ENCODE data around the gene PRKCQ. TPM values are rescaled to one million over a fixed set of nuclear protein-coding genes. Genes with fewer than 3 reads are reported as not detected.

Gene PRKCQ
- total RNA-seq, 2 donors from 2014 or later, result 55.3 to 79.0 TPM

DNA sequence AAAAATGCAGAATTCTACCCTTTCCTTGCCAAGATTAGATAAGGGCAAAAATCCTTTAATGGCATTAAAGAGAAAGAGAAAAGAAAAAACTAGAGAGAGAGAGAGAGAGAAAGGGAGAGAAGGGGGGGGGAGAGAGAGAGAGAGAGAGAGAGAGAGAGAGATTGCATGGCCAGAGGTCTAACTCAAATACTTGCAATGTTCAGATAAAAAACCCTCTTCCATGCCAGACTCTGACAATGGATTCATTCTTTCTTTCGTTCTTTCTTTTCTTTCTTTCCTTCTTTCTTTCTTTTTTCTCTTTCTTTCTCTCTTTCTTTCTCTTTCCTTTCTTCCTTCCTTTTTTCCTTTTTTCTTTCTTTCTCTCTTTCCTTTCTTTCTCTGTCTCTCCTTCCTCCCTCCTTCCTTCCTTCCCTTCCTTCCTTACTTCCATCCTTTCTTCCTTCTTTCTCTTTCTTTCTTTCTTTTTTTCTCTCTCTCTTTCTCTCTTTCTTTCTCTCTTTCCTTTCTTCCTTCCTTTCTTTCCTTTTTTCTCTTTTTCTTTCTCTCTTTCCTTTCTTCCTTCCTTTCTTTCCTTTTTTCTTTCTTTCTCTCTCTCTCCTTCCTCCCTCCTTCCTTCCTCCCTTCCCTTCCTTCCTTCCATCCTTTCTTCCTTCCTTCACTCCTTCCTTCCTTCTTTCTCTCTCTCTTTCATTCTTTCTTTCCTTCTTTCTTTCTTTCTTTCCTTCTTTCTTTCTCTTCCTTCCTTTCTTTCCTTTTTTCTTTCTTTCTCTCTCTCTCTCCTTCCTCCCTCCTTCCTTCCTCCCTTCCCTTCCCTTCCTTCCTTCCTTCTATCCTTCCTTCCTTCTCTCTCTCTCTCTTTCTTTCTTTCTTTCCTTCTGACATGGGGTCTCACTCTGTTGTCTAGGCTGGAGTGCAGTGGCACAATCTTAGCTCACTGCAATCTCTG lies 175.7 kb downstream of the PRKCQ start:
- no peaks in the 10 kb centered on the region for H3K9me3 Mint-ChIP-seq
- peaks cover 0 to 7% of the 10 kb centered on the region in 2 donors for H3K27me3 Mint-ChIP-seq
- H3K36me3 Mint-ChIP-seq, result no peaks in the 10 kb centered on the region
- no peak overlapping the region for H3K4me3 Mint-ChIP-seq
- ATAC-seq (no peak), DNase-seq (ENCODE audit: low spot score) (no peak)
- H3K4me1 Mint-ChIP-seq (ENCODE audit: low read depth in 2 of 2), result peaks cover 27 to 45% of the 10 kb centered on the region in 2 donors
- peak overlapping the region in 1 of 2 donors; percentile 20 for H3K27ac Mint-ChIP-seq

DNA sequence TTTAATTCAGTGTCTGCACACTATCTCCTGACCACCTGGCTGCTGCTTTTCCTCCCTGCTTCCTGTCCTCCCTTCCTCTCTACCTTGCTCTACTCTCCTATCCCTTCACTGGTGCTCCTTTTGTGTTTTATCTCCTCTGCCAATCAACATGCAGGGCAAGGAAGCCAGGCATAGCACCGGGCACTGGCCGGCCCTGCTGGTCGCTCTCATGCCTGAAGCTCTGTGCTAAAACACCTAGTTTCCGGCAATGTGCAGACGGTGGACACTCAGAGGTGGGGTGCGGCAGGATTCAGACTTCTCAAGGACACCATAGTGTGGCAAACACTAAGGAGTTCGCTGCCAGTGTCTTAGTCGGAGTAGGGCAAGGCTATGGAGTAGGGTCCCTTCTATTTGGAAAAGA lies 177.1 kb downstream of the PRKCQ start:
- peaks cover 25 to 43% of the 10 kb centered on the region in 2 donors for H3K4me1 Mint-ChIP-seq (ENCODE audit: low read depth in 2 of 2)
- no peak overlapping the region for H3K4me3 Mint-ChIP-seq
- DNase-seq (ENCODE audit: low spot score) (no peak), ATAC-seq (no peak)
- H3K36me3 Mint-ChIP-seq, result no peaks in the 10 kb centered on the region
- H3K27me3 Mint-ChIP-seq, result peaks cover 0 to 7% of the 10 kb centered on the region in 2 donors
- H3K27ac Mint-ChIP-seq, result peak overlapping the region in 1 of 2 donors; percentile 24
- H3K9me3 Mint-ChIP-seq, result no peaks in the 10 kb centered on the region

DNA sequence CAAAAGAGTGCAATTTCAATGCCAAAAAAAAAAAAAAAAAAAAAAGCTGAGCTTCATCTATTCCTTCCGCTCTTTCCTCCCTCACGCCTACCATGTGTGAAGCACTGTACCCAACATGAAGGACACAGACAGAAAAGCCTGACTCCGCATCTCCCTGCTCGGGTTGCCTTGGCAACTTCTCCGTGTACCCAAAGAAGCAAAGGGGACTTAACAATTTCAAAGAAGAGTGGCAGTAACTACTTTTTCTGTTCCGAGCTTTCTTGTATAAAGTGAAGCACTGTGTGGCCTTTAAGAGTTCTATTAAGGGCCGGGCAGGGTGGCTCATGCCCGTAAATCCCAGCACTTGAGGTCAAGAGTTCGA lies 177.7 kb downstream of the PRKCQ start:
- Mint-ChIP-seq H3K36me3 (no peaks in the 10 kb centered on the region), H3K4me1 (ENCODE audit: low read depth in 2 of 2) (peaks cover 25 to 40% of the 10 kb centered on the region in 2 donors), H3K9me3 (no peaks in the 10 kb centered on the region), H3K27ac (peak overlapping the region in 1 of 2 donors; percentile 80), H3K4me3 (no peak overlapping the region), H3K27me3 (peaks cover 0 to 7% of the 10 kb centered on the region in 2 donors)
- ATAC-seq (no peak), DNase-seq (ENCODE audit: low spot score) (no peak)

DNA sequence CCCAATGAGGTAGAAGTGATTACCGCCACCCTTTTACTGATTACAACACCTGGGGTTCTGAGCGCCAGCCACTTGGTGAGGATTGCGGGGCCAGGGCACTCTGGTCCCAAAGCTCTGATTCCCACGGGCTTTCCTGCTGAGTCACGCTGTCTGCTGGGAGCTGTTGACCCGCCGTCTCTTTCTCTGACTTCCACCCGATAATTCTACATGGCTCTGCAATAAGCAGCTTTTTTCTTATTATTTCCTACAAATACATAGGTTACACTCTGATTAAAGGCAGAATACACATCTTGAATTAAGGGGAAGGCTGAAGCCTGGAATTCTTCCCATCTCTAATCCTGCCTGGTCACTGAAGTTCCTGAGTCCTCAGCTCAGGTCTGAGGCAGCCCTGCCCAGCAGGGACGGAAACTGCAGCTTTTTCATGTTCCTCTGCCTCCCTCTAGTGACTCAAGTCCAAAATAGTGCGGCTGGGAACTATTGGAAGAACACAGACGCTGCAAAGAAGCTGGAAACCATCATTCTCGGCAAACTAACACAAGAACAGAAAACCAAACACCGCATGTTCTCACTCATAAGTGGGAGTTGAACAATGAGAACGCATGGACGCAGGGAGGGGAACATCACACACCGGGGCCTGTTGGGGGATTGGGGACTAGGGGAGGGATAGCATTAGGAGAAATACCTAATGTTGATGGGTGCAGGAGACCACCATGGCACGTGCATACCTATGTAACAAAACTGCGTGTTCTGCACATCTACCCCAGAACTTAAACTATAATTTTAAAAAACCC lies 178.3 kb downstream of the PRKCQ start:
- peak overlapping the region; percentile 40 for H3K4me3 Mint-ChIP-seq
- DNase-seq (ENCODE audit: low spot score), result peak; percentile 71
- H3K36me3 Mint-ChIP-seq, result no peaks in the 10 kb centered on the region
- peak; percentile 87 to 93 for ATAC-seq
- peaks cover 0 to 7% of the 10 kb centered on the region in 2 donors for H3K27me3 Mint-ChIP-seq
- H3K9me3 Mint-ChIP-seq, result no peaks in the 10 kb centered on the region
- peak overlapping the region; percentile 6 to 80 for H3K27ac Mint-ChIP-seq
- peaks cover 31 to 39% of the 10 kb centered on the region in 2 donors for H3K4me1 Mint-ChIP-seq (ENCODE audit: low read depth in 2 of 2)

DNA sequence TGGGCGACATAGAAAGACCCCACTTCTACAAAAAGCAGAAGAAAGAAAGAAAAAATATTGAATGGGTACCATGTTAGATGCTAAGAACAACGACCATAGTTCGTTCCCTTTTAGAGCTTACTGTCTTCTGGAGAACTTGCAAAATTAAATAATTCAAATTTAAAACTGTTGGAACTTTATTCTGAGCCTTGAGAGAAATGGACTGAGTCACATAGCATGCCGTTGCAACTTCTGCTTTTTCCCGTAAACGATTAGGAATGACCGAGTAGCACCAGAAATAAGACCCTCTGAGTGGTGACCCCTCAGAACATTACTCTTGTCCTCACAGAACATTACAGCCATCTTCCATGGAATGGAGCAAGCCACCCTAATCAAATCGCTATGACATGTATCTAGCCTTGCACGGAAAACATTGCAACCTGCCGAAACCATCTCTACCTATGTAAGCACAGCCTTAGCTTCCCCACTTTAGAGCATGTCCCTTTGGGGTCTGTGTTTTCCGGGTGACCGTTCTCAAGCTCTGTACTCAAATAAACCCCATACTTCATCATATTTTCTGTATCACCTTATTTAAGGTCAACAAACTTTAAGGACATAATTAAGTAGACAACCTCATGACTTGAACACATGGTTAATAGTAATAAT lies 179.1 kb downstream of the PRKCQ start:
- DNase-seq (ENCODE audit: low spot score) (no peak), ATAC-seq (no peak)
- no peak overlapping the region for H3K4me3 Mint-ChIP-seq
- H3K9me3 Mint-ChIP-seq, result no peaks in the 10 kb centered on the region
- H3K27ac Mint-ChIP-seq, result peak overlapping the region in 1 of 2 donors; percentile 80
- peaks cover 0 to 7% of the 10 kb centered on the region in 2 donors for H3K27me3 Mint-ChIP-seq
- H3K36me3 Mint-ChIP-seq, result peaks cover 5% of the 10 kb centered on the region
- H3K4me1 Mint-ChIP-seq (ENCODE audit: low read depth in 2 of 2), result peaks cover 37 to 42% of the 10 kb centered on the region in 2 donors

DNA sequence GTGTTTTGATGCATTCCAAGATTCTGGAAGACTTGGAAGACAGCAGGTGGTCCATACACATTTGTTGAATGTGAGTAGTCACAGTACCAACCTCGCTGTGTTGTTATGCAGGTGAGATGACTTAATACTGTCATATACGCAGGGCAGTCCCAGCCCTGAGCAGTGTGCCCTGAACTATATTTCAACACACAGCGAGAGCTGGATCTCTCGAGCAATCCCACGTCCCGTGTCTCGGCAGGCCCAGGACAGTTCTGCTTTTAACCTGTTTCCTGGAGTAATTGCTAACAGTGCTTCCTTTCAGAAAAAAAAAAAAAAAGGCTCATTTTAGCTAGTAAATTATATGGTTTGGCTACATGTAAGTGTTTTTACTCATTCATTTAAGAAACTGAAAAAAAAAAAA lies 179.7 kb downstream of the PRKCQ start:
- Mint-ChIP-seq H3K4me1 (ENCODE audit: low read depth in 2 of 2) (peaks cover 37 to 42% of the 10 kb centered on the region in 2 donors), H3K27me3 (peaks cover 0 to 7% of the 10 kb centered on the region in 2 donors), H3K4me3 (no peak overlapping the region), H3K36me3 (peaks cover 5% of the 10 kb centered on the region), H3K27ac (peak overlapping the region in 1 of 2 donors; percentile 80), H3K9me3 (no peaks in the 10 kb centered on the region)
- ATAC-seq (no peak), DNase-seq (ENCODE audit: low spot score) (no peak)

DNA sequence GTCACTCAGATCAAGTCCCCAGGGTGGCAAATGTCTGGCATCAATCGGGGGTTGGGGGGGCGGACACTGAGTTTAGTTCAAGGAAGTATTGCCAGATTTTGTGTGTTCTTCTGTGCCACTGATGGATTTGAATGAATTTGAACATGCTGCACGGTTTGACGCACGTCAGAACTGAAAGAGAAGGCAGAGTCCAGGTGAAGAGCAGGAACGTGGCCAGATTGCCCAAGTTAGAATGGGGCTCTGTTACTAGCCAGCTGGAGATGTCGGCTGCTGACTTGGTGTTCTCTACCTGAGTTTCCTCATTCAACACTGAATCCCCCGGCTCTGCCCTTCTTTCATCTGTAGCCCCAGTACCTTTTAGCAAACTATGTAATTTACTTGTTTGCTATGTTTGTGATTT lies 180.2 kb downstream of the PRKCQ start:
- Mint-ChIP-seq H3K4me3 (no peak overlapping the region), H3K4me1 (ENCODE audit: low read depth in 2 of 2) (peaks cover 37 to 39% of the 10 kb centered on the region in 2 donors), H3K36me3 (peaks cover 5% of the 10 kb centered on the region), H3K27me3 (peaks cover 0 to 7% of the 10 kb centered on the region in 2 donors), H3K9me3 (no peaks in the 10 kb centered on the region), H3K27ac (peak overlapping the region; percentile 59 to 80)
- ATAC-seq (no peak), DNase-seq (ENCODE audit: low spot score) (no peak)

DNA sequence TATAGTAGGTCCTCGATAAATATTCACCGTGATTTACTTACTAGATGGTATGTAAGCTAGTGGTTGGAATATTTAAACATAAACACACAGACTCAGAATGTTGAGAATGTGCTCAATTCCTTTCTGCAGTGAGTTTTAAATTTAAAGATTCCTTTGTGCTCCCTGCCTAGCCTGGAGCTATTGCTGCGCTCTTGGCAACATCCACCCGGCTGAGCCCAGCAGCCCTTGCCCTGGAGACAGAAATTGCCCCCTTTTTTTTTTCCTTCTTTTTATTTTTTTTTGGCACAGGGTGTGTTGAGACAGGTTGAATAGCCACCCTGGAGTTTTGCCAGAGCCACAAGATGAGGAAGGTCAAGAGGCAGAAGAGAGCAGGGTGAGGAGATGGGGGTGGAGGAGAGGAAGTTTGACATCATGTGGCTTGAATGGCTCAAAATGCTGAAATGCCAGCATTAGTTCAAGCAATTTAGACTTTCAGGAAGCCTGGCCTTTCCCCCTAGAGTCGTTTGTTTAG lies 180.8 kb downstream of the PRKCQ start:
- no peak for ATAC-seq
- Mint-ChIP-seq H3K9me3 (no peaks in the 10 kb centered on the region), H3K36me3 (peaks cover 5% of the 10 kb centered on the region), H3K4me3 (peak overlapping the region; percentile 34), H3K4me1 (ENCODE audit: low read depth in 2 of 2) (peaks cover 34 to 37% of the 10 kb centered on the region in 2 donors), H3K27ac (peak overlapping the region; percentile 59 to 80), H3K27me3 (peaks cover 0 to 7% of the 10 kb centered on the region in 2 donors)
- DNase-seq (ENCODE audit: low spot score), result no peak

DNA sequence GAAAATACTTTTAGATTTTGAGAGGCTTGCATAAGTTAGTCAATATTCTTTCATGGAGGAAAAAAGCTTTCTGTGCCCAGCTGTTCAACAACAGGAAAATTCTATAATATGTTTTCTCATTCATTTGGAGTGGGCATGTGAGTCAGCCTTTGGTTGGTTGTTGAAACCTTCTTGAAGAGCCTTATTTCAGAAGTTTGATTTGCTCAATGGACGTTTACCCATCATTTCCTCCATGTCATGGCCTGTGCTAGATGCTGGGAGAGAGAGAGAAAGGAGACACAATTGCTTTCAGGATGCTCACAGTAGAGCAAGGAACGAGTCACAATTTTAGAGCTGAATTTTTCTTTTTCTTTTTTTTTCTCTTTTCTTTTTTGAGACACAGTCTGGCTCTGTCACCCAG lies 181.7 kb downstream of the PRKCQ start:
- no peak for ATAC-seq
- H3K27me3 Mint-ChIP-seq, result peaks cover 0 to 7% of the 10 kb centered on the region in 2 donors
- no peaks in the 10 kb centered on the region for H3K9me3 Mint-ChIP-seq

DNA sequence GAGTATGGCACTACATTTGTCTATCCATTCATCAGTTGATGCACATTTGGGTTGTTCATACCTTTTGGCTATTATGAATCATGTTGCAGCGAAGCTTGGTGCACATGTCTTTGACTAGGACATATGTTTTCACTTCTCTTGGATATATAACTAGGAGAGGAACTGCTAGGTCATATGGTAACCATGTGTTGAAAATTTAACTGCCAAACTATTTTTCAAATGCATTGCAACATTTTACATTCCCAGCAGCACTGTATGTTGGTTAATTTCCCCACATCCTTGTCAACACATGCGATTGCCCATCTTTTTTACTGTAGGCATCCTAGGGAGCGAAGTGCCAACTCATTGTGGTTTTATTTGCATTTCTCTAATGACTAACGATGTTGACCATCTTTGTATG lies 183.4 kb downstream of the PRKCQ start:
- peaks cover 0 to 1% of the 10 kb centered on the region in 2 donors for H3K27me3 Mint-ChIP-seq
- peak overlapping the region; percentile 74 to 82 for H3K27ac Mint-ChIP-seq
- H3K4me1 Mint-ChIP-seq (ENCODE audit: low read depth in 2 of 2), result peaks cover 25 to 27% of the 10 kb centered on the region in 2 donors
- ATAC-seq, result peak; percentile 65 to 79
- H3K4me3 Mint-ChIP-seq, result peak overlapping the region; percentile 23
- H3K36me3 Mint-ChIP-seq, result peaks cover 9% of the 10 kb centered on the region
- no peak for DNase-seq (ENCODE audit: low spot score)
- H3K9me3 Mint-ChIP-seq, result no peaks in the 10 kb centered on the region

More for the DNA sequence above, 181.7 kb downstream of the PRKCQ start:
- H3K4me3 Mint-ChIP-seq, result no peak overlapping the region
- peak overlapping the region; percentile 23 to 82 for H3K27ac Mint-ChIP-seq
- DNase-seq (ENCODE audit: low spot score), result no peak
- H3K4me1 Mint-ChIP-seq (ENCODE audit: low read depth in 2 of 2), result peaks cover 34% of the 10 kb centered on the region in 2 donors
- peaks cover 5% of the 10 kb centered on the region for H3K36me3 Mint-ChIP-seq

DNA sequence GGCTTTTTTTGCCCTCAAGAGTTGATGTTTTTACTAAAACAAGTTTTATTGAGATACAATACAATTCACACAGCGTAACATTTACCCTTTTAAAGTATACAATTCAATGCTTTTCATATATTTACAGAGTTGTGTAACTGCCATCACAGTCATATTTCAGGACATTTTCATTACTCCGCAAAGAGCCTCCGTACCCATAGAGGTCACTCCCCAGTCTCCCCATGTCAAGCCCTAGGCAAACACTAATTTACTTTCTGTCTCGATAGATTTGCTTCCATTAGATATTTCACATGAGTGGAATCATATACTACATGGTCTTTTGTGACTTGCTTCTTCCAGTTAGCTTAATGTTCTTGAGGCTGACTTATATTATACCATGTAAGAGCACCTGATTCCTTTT lies 183.8 kb downstream of the PRKCQ start:
- Mint-ChIP-seq H3K4me3 (peak overlapping the region; percentile 23), H3K4me1 (ENCODE audit: low read depth in 2 of 2) (peaks cover 22 to 25% of the 10 kb centered on the region in 2 donors), H3K27me3 (no peaks in the 10 kb centered on the region), H3K36me3 (peaks cover 13% of the 10 kb centered on the region), H3K27ac (peak overlapping the region; percentile 74 to 82), H3K9me3 (no peaks in the 10 kb centered on the region)
- ATAC-seq, result no peak
- no peak for DNase-seq (ENCODE audit: low spot score)

DNA sequence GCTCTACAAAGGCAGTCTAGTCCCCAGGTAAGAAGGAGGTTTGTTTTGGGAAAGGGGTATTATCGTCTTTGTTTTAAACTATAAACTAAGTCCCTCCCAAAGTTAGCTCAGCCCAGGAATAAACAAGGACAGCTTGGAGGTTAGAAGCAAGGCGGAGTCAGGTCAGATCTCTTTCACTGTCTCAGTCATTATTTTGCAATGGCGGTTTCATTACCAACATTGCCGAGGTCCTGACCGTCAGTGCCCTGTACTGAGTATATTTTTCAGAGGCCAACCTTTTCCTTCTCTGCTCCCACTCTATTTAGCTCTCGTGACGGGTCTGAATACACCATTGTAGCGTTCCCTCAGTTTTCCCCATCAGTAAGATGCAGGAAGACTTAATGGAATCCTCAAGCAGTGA lies 184.5 kb downstream of the PRKCQ start:
- H3K27ac Mint-ChIP-seq, result no peak overlapping the region
- no peaks in the 10 kb centered on the region for H3K27me3 Mint-ChIP-seq
- H3K9me3 Mint-ChIP-seq, result peaks cover 3% of the 10 kb centered on the region

DNA sequence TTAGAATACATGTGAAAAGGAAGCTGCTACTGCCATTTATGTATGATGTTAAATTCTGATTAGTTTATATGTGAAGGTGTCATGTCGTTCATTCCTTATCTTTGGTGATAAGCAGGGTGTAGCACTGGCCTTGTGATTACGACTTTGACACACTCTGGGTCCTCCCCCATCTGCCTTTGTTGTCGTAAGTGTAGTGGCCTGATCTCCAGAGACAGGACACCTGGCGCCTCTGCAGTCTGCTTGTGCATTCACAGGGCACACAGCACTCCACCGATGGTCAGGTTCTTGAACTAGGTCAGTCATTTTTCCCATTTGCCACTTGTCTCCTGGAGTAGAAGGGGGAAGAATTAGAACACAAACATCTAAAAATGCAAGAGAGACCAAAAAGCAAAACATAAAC lies 186.0 kb downstream of the PRKCQ start:
- ATAC-seq, result no peak
- no peak overlapping the region for H3K4me3 Mint-ChIP-seq
- no peak for DNase-seq (ENCODE audit: low spot score)
- H3K36me3 Mint-ChIP-seq, result peaks cover 30% of the 10 kb centered on the region
- H3K27me3 Mint-ChIP-seq, result no peaks in the 10 kb centered on the region
- H3K4me1 Mint-ChIP-seq (ENCODE audit: low read depth in 2 of 2), result peaks cover 8 to 17% of the 10 kb centered on the region in 2 donors
- H3K9me3 Mint-ChIP-seq, result peaks cover 3% of the 10 kb centered on the region
- no peak overlapping the region for H3K27ac Mint-ChIP-seq

More for the DNA sequence above, 184.5 kb downstream of the PRKCQ start:
- H3K4me1 Mint-ChIP-seq (ENCODE audit: low read depth in 2 of 2), result peaks cover 22 to 24% of the 10 kb centered on the region in 2 donors
- H3K36me3 Mint-ChIP-seq, result peaks cover 19% of the 10 kb centered on the region
- no peak overlapping the region for H3K4me3 Mint-ChIP-seq
- DNase-seq (ENCODE audit: low spot score) (no peak), ATAC-seq (no peak)
